GM21825 (cell line): ENCODE results near the gene PHETA2.
"Not testable (repeated sequence)": the region's sequence is repeated elsewhere in the genome, so short reads cannot be mapped to it uniquely, and the experiment has no call there.

ENCODE experiments used
- ATAC-seq: cut with Tn5 transposase; IDR thresholded peaks from one replicate; pipeline ENCODE4 v1.9.1; 2021; ENCODE audit warnings: mild to moderate bottlenecking, moderate library complexity; ENCODE audit not compliant: unreplicated experiment

The PHETA2 gene

DNA sequence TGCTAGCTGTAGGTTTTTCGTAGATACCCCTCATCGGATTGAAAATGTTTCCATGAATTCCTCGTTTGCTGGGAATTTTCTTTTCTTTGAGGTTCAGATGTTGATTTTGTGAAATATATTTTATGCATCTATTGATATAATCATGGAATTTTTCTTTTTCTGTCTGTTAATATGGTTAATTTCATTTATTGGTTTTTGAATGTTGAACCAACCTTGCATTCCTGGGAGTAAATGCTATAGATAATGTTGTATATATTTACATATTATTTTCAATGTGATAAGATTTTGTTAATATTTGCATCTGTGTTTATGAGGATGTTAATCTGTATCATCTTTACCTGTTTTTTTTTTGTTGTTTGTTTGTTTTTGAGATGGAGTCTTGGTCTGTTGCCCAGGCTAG lies 27.2 kb downstream of the PHETA2 start:
- ATAC-seq: no peak

DNA sequence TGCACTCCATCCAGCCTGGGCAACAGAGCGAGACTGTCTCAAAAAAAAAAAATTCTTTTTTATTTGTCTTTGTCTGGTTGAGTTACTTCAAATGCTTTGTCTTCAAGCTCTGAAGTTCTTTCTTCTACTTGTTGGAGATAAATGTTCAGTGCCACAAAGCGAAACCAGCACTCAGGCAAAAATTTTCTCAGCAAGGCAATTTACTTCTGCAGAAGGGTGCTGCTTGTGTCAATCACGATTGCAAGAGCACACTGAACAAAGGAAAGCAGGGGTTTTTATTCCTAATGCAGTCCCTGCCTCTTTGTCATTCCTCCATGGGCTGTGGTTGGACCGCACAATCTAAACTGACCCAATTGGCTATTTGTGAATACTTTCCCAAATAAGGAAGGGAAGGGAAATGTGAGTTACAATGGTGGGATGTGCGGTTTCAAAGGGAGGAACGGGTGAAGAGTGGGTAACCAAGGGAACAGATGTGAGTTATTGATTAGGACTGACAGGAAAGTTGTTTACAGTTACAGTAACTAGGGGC lies 30.3 kb downstream of the PHETA2 start:
- not testable (repeated sequence) for ATAC-seq

DNA sequence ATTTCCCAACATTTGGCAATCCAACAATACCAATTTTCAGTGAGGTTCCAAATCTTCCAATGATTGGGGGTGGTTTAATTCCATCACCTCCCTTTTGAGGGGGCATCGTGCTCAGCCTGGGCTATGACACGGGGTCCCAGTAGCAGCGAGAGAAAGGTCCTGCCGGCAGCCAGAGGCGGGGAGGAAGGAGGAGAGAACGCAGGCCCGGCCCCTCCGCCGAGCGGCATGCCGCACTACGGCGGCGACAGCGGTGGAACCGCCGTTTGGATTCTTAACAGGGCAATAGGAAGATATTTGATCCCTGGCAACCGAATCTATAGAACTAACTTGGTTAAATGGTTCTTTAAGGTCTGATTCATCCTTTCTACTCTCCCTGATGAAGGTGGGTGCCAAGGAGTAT lies 34.8 kb downstream of the PHETA2 start:
- ATAC-seq: no peak

DNA sequence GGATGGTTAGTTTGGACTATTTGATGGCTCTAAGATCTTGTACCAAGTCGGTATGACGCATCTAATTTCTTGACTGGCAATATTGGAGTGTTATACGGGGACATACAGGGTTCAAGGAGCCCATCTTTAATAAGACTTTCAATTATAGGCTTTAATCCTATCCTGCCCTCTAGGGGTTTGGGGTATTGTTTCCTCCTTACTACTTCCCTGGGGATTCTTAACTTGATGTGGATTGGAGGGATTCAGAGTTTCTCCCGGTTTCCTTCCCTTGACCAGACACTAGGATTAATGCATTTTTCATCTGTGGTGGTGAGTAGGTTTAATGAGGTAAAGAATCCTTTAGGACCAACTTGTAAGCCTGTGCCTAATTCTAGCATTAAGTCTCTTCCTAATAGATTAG lies 37.8 kb downstream of the PHETA2 start:
- no peak for ATAC-seq

DNA sequence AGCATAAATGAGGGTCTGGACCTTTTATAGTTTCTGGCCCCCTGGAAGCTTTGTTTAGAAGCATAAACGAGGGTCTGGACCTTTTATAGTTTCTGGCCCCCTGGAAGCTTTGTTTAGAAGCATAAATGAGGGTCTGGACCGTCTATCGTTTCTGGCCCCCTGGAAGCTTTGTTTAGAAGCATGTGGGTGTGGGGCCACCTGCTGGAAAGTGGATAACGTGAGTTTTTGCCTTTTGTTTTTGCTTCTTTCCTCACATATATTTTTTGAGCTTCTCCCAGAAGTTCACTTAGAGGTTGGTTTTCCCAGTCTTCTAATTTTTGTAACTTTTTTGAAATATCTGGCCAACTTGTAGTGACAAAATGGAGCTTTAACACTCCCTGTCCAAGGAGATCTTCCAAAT lies 38.7 kb downstream of the PHETA2 start:
- ATAC-seq: not testable (repeated sequence)

DNA sequence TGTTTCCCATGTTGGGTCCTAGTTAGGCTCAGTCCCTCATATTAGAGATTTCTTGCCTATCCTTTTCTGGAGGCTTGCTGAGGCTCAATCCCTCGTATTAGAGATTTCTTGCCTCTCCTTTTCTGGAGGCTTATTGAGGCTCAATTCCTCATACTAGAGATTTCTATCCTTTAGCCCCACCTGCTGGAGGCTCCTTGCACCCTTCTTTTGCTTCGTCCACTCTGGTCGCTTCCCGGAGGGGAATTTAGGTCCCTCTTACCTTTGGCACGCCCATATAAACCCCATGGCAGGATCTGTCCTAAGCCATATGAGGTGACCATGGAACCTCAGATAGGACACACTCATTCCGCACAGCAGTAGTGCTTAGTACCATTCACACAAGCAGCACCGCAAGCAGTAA lies 40.7 kb downstream of the PHETA2 start:
- ATAC-seq: no peak

DNA sequence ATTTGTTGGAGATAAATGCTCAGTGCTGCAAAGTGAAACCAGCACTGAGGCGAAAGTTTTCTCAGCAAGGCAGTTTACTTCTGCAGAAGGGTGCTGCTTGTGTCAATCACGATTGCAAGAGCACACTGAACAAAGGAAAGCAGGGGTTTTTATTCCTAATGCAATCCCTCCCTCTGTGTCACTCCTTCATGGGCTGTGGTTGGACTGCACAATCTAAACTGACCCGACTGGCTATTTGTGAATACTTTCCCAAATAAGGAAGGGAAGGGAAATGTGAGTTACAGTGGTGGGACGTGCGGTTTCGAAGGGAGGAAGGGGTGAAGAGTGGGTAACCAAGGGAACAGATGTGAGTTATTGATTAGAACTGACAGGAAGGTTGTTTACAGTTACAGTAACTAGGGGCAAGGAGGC lies 41.4 kb downstream of the PHETA2 start:
- ATAC-seq: not testable (repeated sequence)

DNA sequence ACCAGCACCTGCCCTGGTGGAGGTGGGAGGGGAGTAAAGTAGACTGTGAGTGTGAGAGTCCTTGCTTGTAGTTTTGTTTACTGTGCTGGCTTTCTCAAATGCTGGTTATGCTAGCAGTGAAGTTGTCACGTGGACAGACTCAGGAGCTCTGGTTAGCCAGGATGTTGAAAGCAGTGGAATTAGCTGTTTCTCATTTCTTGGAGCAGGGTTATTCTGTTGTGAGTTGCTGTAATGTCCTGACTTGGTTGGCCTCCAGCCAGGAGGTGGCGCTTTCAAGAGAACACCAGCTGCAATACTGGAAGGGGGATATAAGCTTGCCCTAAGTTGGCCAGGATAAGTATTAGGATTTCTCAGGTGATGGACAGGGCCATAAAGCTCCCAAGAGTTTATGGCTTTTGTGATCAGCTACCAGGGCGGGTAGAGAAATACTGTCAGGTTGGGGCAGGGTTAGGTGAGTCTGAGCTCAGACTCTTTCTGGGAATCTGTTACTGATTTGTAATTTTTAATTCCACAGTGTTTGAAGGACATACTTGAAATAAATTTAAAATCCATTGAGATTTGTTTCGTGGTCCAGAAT lies 42.9 kb downstream of the PHETA2 start:
- no peak for ATAC-seq

DNA sequence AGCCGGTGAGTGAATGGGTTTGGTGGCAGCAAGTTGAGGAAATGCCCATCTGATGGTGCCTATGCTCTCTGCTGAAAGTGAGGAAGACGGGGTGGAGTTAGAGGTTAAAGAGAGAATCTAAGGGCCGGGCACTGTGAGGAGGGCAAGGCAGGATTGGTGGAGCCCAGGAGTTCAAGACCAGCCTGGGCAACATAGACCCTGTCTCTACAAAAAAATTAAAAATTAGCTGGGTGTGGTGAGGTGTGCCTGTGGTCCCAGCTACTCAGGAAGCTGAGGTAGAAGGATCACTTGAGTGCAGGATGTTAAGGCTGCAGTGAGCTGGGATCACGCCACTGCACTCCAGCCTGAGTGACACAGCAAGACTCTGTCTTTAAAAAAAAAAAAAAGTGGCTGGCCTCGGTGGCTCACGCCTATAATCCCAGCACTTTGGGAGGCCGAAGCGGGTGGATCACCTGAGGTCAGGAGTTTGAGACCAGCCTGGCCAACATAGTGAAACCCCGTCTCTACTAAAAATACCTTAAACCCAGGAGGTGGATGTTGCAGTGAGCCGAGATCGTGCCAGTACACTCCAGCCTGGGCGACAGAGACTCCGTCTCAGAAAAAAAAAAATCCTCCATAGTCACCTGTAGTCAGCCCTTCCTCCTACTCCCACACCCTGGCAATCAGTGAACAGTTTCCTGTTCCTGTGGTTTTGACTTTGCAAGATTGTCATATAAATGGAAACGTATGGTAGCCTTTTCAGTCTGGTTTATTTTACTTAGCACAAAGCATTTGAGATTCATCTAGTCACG lies 46.4 kb downstream of the PHETA2 start:
- not testable (repeated sequence) for ATAC-seq

DNA sequence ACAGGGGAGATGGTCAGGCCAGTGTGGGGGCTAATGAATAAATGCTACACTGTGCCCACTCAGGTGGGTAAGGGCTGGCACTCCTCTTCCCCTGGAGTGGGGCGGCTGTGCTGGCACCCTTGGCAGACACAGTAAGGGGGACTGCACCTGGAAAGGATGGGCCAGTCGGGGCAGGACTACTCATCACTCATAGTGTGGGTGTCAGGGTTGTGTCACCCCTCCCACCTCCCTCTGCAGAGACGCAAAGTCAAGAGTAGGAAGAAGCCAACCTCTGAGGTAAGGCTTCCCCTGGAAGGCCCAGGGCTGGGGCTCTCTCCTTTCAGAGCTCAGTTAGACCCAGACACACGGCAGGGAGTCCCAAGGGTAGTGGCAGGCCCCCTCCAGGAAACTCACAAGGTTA lies 49.5 kb downstream of the PHETA2 start:
- not testable (repeated sequence) for ATAC-seq

DNA sequence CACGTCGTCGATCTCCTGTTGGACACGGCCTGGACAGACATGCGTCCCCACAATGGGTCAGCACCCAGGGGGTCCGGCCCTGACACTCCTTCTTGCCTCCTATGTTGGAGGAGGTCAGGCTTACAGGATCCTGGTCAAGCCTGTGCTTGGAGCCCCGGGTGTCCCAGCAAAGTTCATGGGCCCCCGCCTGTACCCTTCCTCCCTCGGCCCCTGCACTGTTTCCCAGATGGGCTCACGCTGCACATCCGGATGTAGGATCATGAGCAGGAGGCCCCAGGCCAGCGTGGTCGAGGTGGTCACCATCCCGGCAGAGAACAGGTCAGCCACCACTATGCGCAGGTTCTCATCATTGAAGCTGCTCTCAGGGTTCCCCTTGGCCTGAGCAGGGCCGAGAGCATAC lies 53.6 kb downstream of the PHETA2 start:
- ATAC-seq: no peak

DNA sequence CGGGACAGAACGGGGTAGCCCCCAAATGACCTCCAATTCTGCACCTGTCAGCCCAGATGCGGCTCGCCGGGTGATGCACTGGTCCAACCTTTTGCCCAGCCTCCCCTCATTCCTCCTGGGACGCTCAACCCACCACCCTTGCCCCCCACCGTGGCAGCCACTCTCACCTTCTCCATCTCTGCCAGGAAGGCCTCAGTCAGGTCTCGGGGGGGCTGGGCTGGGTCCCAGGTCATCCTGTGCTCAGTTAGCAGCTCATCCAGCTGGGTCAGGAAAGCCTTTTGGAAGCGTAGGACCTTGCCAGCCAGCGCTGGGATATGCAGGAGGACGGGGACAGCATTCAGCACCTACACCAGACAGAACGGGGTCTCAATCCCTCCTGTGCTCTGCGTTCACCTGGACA lies 54.0 kb downstream of the PHETA2 start:
- not testable (repeated sequence) for ATAC-seq
